ENCODE measurements around the gene PGGHG.
"Not testable (repeated sequence)": the region's sequence is repeated elsewhere in the genome, so short reads cannot be mapped to it uniquely, and the experiment has no call there.

Gene PGGHG

GRCh38 chr11:268716-269145, 20.2 kb upstream of the PGGHG start:
- in situ Hi-C loops (cut with MboI; ENCODE audit: low sequenced_read_pairs): not testable (repeated sequence)

- in situ Hi-C loops (cut with MboI; ENCODE audit: low sequenced_read_pairs): no loop called here
Measured at GRCh38 chr11:269146-269890, 19.6 kb upstream of the PGGHG start.

GRCh38 chr11:270451-271318, 18.2 kb upstream of the PGGHG start:
- in situ Hi-C loops (cut with MboI; ENCODE audit: low sequenced_read_pairs): no loop called here

- in situ Hi-C loops (cut with MboI; ENCODE audit: low sequenced_read_pairs): no loop called here
Measured at GRCh38 chr11:271319-271715, 17.6 kb upstream of the PGGHG start.

GRCh38 chr11:272195-272930, 16.6 kb upstream of the PGGHG start:
- in situ Hi-C loops (cut with MboI; ENCODE audit: low sequenced_read_pairs): no loop called here

- in situ Hi-C loops (cut with MboI; ENCODE audit: low sequenced_read_pairs): no loop called here
Measured at GRCh38 chr11:272931-273198, 16.1 kb upstream of the PGGHG start.

GRCh38 chr11:276219-276618, 12.7 kb upstream of the PGGHG start:
- in situ Hi-C loops (cut with MboI; ENCODE audit: low sequenced_read_pairs): no loop called here

GRCh38 chr11:278001-278951, 10.7 kb upstream of the PGGHG start, which contains the start of gene NLRP6:
TSS of gene NLRP6 (plus strand) at chr11:278407. CDS start at chr11:278570, 163 bp downstream.
- in situ Hi-C loops (cut with MboI; ENCODE audit: low sequenced_read_pairs): no loop called here

- in situ Hi-C loops (cut with MboI; ENCODE audit: low sequenced_read_pairs): no loop called here
Measured at GRCh38 chr11:279040-279965, 9.6 kb upstream of the PGGHG start.

- in situ Hi-C loops (cut with MboI; ENCODE audit: low sequenced_read_pairs): no loop called here
Measured at GRCh38 chr11:279966-280705, 8.8 kb upstream of the PGGHG start.

- in situ Hi-C loops (cut with MboI; ENCODE audit: low sequenced_read_pairs): no loop called here
Measured at GRCh38 chr11:280706-281485, 8.0 kb upstream of the PGGHG start.

- in situ Hi-C loops (cut with MboI; ENCODE audit: low sequenced_read_pairs): no loop called here
Measured at GRCh38 chr11:281486-282161, 7.3 kb upstream of the PGGHG start.

GRCh38 chr11:282171-282570, 6.8 kb upstream of the PGGHG start:
- in situ Hi-C loops (cut with MboI; ENCODE audit: low sequenced_read_pairs): no loop called here

- in situ Hi-C loops (cut with MboI; ENCODE audit: low sequenced_read_pairs): no loop called here
Measured at GRCh38 chr11:282630-283360, 6.1 kb upstream of the PGGHG start.

- in situ Hi-C loops (cut with MboI; ENCODE audit: low sequenced_read_pairs): no loop called here
Measured at GRCh38 chr11:283405-284104, 5.4 kb upstream of the PGGHG start.

Data from hTERT RPE-1 (cell line).